GM18526 (cell line): ENCODE results near the gene PEF1.

ENCODE experiments used
- POLR2A ChIP-seq: IDR thresholded peaks from 3 replicates; pipeline ENCODE4 v1.6.1; 2011; ENCODE audit not compliant: insufficient read length; ENCODE audit errors: extremely low read depth

The PEF1 gene

DNA sequence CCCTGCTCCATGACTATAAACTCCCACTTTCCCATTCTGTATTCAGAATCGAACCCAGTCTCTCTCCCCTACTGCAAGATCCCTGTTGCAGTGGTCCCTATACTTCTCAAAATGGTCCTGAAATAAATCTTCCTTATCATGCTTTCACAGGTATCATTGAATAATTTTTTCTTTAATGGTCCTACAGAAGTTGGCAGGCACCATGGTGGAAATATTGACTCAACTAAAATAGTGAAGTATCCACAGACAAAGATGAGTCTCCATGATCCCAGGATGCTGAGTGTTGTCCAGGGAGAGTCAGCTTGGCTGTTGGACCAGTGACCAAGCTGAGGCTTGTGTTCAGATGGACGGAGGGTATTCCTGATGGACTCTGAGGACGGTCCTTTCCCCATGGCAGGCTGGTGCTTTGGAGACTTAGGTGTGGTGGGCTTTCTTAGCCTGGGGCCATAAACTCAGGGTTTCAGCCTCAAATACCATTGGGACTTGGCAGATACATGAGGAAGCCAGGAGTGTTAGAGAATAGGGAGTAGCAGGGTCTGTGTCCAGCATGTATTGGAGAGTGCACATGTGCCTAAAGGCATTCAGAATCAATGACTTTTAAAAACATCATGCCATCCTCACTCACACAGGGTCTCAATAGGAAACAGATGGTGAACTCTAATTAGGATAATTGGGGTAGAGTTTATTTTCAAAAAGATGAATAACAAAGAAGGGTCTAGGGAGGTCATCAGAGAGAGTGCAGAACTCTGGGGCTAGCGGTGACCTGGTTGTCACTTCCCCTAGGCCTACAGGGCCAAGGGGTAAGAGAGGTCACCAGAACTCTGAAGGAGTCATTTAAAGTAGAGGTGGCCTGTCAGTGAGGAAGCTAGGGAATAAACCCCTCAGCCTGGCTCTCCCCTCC lies 48.6 kb downstream of the PEF1 start:
- no peak for TF ChIP-seq POLR2A

DNA sequence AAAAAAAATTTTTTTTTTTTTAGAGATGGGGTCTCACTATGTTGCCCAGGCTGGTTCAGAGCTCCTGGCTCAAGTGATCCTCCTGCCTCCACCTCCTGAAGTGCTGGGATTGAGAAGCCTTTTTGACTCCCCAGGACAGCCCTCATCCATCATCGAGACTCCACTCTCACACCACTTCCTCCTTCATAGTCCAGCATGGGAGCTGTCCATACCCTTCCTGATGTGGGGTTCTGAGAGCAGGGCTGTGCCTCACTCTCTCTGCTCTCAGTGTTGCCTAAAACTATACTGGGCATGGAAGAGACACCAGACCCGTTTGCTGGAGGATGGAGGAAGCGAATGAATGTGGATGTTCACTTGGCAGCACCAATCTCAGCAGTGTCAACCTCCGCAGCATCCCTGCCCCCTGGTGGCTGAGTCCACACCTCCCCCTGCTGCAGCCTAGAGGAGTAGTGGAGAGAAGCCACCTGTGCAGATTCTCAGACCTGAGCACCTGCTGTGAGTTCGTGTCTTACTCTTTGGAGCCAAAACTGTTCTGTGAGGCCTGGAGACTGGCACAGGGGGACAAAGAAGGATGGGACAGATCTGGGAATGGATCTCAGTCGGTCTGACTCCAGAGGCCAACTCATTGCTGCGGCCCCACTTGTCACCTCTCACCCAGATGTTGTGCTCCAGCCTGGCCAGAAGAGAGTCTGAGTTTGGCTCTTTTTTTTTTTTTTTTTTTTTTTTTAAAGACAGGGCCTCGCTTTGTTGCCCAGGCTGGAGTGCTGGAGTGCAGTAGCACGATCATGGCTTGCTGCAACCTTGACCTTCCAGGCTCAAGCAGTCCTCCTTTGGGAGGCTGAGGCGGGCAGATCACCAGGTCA lies 50.7 kb downstream of the PEF1 start:
- TF ChIP-seq POLR2A, result no peak

DNA sequence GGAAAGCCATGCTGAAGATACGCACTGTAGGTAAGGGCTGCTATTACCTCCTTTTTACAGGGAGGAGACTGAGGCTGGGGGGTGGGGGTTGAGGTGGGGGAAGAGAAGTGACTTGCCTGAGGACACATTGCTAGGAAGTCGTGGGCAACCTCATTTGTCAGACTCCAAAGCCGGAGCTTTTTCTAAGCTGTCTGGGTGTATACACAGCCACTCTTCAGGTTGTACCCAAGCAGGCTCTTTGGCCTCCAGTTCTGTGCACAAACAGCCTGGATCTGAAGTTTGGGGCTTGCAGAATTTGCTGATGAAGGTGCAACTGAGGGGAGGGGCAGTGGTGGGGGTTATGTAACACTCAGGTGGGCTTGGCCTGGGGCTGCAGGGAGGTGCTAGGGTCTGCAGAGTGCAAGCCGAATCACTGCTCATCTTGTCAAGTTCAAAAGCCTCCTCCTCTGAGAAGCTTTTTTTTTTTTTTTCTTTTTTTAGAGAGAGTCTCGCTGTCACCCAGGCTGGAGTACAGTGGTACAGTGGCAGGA lies 51.5 kb downstream of the PEF1 start:
- TF ChIP-seq POLR2A, result no peak

DNA sequence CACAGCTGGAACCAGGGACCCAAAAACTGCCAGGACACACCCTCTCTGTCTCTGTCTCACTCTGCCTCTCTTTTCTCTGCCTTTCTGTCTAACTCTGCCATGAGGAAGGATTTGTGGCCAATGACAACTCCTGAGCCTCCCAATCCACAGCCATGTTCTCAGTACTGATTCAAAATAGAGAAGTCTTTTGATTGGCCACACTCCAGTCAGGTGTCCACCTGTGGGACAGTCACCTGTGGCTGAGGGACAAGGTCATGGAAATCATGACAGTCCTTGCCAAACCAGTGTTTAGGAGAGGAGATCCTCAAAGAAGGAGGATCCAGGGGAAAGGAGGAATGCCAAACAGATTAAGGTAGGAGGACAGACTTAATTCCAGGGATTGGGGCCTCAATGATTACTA lies 52.5 kb downstream of the PEF1 start:
- no peak for TF ChIP-seq POLR2A

DNA sequence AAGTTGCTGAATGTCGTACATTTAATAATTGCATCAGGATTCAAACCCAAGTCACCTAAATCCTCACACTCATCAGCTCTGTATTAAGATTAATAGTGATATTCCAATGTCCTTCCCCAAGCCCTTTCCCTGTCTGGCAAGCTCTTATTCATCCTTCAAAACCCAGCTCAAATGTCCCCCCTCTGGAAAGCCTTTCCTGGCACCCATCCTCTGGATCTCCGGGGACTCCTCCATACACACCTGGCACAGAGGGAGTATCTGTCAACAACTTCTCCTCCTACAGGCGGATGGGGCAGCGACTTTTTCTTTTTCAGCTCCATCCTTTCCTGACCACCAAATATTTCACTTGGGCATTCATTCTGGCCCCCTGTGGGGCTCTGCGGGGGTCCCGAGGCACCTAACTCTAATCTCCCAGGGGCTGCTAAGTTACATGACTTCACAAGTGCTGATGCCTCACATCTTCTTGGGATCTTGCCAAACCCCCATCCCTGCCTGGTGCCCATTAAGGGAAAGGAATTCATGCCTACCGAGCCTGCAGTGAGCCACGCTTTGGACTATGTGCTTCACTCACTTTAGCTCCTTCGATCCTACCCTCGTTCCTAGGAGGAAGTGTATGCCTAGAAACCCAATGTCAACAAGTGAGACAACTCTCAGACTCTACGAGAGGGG lies 53.1 kb downstream of the PEF1 start:
- TF ChIP-seq POLR2A, result no peak

DNA sequence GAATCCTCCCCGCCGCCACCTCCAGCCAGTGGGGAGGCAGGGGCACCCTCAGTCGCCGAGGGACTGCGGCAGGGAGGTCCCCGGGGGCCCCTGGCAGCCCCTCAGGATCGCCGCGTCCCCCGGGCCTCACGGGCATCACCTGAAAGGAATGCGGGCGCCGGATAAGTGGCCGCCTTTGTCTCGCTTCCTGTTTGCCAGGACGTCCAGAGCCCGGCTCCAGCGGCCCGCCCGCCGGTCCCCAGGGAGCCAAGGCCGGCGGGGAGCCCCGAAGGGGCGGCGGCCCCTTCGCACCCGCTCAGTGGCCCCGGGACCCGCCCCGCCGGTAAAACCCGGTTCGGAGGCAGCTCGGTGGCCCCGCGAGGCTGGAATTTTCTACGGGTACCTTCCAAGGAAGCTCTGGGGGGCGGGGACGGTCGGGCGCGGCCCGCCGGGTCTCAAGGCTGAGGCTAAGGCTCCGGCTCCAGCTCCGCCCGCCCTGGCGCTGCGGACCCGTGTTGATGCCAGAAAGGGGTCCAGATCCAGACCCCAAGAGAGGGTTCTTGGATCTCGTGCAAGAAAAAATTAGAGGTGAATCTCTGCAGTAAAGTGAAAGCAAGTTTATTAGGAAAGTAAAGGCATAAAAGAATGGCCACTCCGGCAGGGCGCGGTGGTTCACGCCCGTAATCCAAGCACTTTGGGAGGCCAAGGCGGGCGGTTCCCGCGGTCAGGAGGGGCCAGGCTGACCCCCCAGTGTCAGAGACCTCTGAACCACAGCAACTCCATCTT lies 55.7 kb downstream of the PEF1 start:
- TF ChIP-seq POLR2A, result no peak

DNA sequence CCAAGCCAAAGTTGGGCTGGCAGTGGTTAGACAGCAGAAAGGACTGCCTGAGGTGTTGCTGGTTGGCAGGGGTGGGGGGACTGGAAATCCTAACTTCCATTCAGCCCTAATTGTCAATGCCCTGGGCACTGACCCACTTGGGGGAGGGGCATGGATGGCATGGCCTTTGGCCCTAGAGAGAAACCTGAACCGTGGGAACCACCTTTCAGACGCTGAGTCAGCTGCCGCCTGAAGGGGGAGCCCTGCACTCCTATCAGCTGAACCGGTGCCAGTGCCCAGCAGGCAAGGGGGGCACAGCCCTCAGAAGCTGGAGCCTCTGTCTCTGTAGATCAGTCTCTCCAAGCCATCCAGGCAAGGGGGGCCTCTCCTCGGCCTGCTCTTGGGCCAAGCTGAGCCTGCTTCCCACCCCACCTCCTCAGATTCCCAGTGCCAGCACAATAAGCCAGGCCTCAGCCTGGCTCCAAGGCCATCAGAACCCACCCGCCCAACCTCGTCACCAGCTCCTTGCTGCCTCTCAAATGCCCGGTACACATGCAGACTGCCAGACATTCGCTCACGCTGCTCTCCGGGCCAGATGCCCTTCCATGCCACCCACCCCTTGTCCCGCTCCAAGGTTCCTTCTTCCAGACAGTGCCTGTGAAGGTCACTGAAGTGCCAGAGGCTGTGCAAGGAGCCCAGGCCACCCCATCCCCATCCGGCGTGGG lies 56.8 kb downstream of the PEF1 start:
- TF ChIP-seq POLR2A, result no peak

DNA sequence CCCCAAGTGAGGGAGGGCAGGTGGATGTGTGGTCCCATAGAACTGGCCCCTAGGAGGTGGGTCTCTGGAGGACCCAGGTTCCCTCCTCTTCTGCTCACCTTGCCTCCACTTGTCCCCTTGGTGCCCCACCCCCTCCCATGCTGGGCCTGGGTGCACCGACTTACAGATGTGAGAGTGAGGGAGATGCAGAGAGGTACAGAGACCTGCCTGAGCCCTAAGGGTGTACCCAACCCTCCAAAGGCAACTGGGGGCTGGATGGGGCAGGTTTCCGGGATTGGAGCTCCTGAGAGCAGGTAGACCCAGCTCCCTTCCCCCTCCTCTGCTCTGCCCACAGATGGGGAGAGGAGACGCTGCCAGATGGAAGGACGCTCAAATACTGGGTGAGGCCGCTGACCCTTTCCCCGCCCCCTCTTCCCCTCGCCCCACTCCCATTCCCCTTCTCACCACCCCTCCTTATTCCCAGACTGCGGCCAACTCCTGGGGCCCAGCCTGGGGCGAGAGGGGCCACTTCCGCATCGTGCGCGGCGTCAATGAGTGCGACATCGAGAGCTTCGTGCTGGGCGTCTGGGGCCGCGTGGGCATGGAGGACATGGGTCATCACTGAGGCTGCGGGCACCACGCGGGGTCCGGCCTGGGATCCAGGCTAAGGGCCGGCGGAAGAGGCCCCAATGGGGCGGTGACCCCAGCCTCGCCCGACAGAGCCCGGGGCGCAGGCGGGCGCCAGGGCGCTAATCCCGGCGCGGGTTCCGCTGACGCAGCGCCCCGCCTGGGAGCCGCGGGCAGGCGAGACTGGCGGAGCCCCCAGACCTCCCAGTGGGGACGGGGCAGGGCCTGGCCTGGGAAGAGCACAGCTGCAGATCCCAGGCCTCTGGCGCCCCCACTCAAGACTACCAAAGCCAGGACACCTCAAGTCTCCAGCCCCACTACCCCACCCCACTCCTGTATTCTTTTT lies 58.0 kb downstream of the PEF1 start:
- TF ChIP-seq POLR2A, result no peak

DNA sequence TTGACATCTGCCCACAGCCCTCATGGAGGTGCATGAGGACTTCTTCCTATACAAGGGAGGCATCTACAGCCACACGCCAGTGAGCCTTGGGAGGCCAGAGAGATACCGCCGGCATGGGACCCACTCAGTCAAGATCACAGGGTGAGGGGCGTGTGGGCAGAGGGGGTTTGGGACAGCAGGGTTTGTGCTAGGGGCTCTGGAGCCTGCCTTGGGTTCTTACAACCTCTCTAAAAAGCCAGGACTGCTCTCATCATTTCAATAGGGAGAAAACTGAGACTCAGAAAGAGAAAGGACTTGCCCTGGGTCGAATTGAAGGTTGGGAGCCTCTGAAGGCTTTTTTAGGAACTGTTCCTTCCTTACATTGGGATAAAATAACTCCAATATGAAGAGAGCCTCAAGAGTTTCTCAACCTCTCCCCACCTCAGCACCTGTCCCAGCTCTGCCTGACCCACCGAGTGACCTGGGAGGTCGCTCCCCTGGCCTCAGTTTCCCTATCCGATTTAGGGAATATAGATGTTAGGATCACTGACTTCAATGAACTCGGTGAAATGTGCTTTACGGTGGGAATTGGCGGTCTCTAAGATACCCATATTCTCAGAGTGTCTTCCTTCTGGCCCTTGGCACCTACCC lies 58.8 kb downstream of the PEF1 start:
- TF ChIP-seq POLR2A, result no peak

DNA sequence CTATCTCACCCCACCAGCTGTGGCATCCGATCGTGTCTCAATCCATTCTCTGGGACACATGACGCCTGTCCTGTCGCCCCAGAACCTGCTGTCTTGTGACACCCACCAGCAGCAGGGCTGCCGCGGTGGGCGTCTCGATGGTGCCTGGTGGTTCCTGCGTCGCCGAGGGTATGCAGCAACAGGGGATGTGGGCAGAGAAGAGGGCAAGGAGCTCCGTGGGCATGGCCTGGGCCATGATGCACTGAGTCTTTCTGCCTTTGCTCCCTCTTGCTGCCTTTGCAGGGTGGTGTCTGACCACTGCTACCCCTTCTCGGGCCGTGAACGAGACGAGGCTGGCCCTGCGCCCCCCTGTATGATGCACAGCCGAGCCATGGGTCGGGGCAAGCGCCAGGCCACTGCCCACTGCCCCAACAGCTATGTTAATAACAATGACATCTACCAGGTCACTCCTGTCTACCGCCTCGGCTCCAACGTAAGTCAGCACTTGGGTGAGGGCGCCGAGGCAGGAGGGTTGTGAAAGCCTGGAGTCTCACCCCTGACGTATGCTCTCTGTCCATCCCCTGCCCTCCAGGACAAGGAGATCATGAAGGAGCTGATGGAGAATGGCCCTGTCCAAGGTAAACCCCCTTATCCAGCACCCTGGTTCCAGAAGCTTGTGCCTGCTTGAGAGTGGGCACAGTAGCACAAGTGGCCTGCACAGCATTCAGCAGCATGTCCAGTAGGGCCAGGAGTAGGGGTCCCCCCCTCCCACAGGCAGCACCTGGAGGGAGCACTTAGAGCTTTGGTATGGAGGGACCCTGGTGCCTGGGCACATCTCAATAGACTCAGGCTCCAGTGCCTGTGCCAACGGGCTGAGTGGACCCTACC lies 59.6 kb downstream of the PEF1 start:
- no peak for TF ChIP-seq POLR2A

DNA sequence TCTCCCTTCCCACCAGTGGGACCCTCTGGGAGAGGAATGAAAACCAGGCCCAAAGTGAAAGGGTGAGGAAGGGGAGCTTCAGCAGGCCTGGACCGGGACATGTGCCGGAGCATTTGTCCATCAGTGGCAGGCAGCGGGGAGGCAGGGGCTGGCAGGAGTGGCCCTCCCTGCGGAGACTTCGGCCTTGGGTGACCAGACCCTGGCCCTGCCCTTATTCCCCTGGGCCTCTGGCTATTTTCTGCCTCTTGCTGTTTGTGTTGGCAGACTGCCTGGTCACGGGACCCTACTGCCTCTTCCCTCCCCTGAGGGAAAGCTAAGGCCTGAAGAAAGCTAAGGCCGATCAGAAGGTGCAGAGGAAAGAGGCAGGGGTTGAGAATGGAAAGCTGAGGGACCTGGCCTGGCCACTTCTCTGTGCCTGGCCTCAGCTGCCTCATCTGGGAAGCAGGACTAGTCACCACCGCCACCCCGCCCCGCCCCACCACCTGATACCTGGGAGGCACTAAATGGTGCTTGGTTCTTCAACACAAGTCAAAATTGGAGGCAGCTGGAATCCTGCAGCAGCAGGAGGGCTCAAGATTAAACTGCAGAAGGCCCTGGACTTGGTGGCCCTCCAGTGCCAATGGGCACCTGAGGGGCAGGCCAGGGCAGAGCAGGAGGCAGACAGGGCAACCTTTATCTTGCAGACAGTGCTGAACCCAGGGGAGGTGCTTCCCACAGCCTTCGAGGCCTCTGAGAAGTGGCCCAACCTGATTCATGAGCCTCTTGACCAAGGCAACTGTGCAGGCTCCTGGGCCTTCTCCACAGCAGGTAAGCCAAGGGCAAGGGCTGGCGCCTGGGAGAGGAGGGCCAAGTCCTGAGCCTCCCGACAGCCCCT lies 60.4 kb downstream of the PEF1 start:
- TF ChIP-seq POLR2A, result no peak
